T-helper 9 cell (primary cell): ENCODE results near the gene DNAH5.

Experiments
- DNase-seq: peaks from one replicate; pipeline ENCODE4 v3.0.0-alpha.2; 2020

Gene DNAH5

GRCh38 chr5:13941468-13941867 lies 3.0 kb downstream of the DNAH5 start:
- DNase-seq, result no peak

- no peak for DNase-seq
Measured at GRCh38 chr5:13939638-13940037, 4.8 kb downstream of the DNAH5 start.

- no peak for DNase-seq
Measured at GRCh38 chr5:13934921-13935320, 9.6 kb downstream of the DNAH5 start.

- no peak for DNase-seq
Measured at GRCh38 chr5:13934125-13934524, 10.4 kb downstream of the DNAH5 start.

GRCh38 chr5:13932561-13932960 lies 11.9 kb downstream of the DNAH5 start:
- DNase-seq, result no peak

GRCh38 chr5:13932011-13932410 lies 12.5 kb downstream of the DNAH5 start:
- no peak for DNase-seq

GRCh38 chr5:13930541-13931171 lies 13.8 kb downstream of the DNAH5 start:
- DNase-seq, result no peak

GRCh38 chr5:13926731-13927130 lies 17.8 kb downstream of the DNAH5 start:
- DNase-seq, result no peak

GRCh38 chr5:13921578-13921977 lies 22.9 kb downstream of the DNAH5 start:
- DNase-seq, result no peak

- no peak for DNase-seq
Measured at GRCh38 chr5:13919786-13920185, 24.7 kb downstream of the DNAH5 start.

- DNase-seq, result no peak
Measured at GRCh38 chr5:13919087-13919486, 25.4 kb downstream of the DNAH5 start.

- DNase-seq, result no peak
Measured at GRCh38 chr5:13917061-13917460, 27.4 kb downstream of the DNAH5 start.

- no peak for DNase-seq
Measured at GRCh38 chr5:13913962-13914361, 30.5 kb downstream of the DNAH5 start.

GRCh38 chr5:13910637-13911288 lies 33.7 kb downstream of the DNAH5 start:
- no peak for DNase-seq

- DNase-seq, result no peak
Measured at GRCh38 chr5:13910201-13910600, 34.3 kb downstream of the DNAH5 start.

- no peak for DNase-seq
Measured at GRCh38 chr5:13909271-13909670, 35.2 kb downstream of the DNAH5 start.

- no peak for DNase-seq
Measured at GRCh38 chr5:13898569-13898968, 45.9 kb downstream of the DNAH5 start.

GRCh38 chr5:13878357-13878756 lies 66.1 kb downstream of the DNAH5 start:
- no peak for DNase-seq

GRCh38 chr5:13866792-13867191 lies 77.7 kb downstream of the DNAH5 start:
- DNase-seq, result no peak

GRCh38 chr5:13865312-13865711 lies 79.2 kb downstream of the DNAH5 start:
- no peak for DNase-seq

- no peak for DNase-seq
Measured at GRCh38 chr5:13860146-13860545, 84.3 kb downstream of the DNAH5 start.

GRCh38 chr5:13859270-13860065 lies 85.0 kb downstream of the DNAH5 start:
- no peak for DNase-seq

GRCh38 chr5:13843175-13843846 lies 101.2 kb downstream of the DNAH5 start:
- DNase-seq, result no peak
